NCI-H526 treated with DMSO at 0.1 percent for 48 hours (cell line): Measurements from ENCODE around the gene ARHGEF7.

Experiments
- DNase-seq: peaks from one replicate; lab custom pipeline; 2025; lab: John Stamatoyannopoulos, UW

The ARHGEF7 gene

GRCh38 chr13:111304041-111304544 lies 189.0 kb downstream of the ARHGEF7 start:
- DNase-seq: no peak

- DNase-seq: no peak
These were observed 189.6 kb downstream of the ARHGEF7 start for GRCh38 chr13:111304603-111305289.

- no peak for DNase-seq
These were observed 198.0 kb downstream of the ARHGEF7 start for GRCh38 chr13:111312944-111313590.

- DNase-seq: no peak
These were observed 198.9 kb downstream of the ARHGEF7 start for GRCh38 chr13:111313911-111314425.

GRCh38 chr13:111314852-111315251 lies 199.7 kb downstream of the ARHGEF7 start:
- no peak for DNase-seq

- DNase-seq: no peak
These were observed 200.4 kb downstream of the ARHGEF7 start for GRCh38 chr13:111315347-111315995.

- DNase-seq: no peak
These were observed 201.1 kb downstream of the ARHGEF7 start for GRCh38 chr13:111316161-111316730.

- no peak for DNase-seq
These were observed 202.0 kb downstream of the ARHGEF7 start for GRCh38 chr13:111317042-111317550.

GRCh38 chr13:111317571-111318345 lies 202.6 kb downstream of the ARHGEF7 start:
- no peak for DNase-seq

GRCh38 chr13:111318386-111318785 lies 203.3 kb downstream of the ARHGEF7 start:
- no peak for DNase-seq

GRCh38 chr13:111319521-111319920 lies 204.4 kb downstream of the ARHGEF7 start:
- no peak for DNase-seq

- DNase-seq: no peak
These were observed 205.1 kb downstream of the ARHGEF7 start, which contains the start of gene TEX29 for GRCh38 chr13:111319998-111320911. TSS of gene TEX29 (plus strand) at chr13:111320642. CDS start at chr13:111320891, 249 bp downstream.

GRCh38 chr13:111322001-111322915 lies 207.1 kb downstream of the ARHGEF7 start:
- DNase-seq: no peak

- DNase-seq: no peak
These were observed 207.8 kb downstream of the ARHGEF7 start for GRCh38 chr13:111322916-111323331.

- no peak for DNase-seq
These were observed 208.4 kb downstream of the ARHGEF7 start for GRCh38 chr13:111323549-111323948.

GRCh38 chr13:111323950-111324651 lies 209.0 kb downstream of the ARHGEF7 start:
- DNase-seq: no peak

- DNase-seq: no peak
These were observed 209.6 kb downstream of the ARHGEF7 start for GRCh38 chr13:111324736-111325135.

- no peak for DNase-seq
These were observed 210.2 kb downstream of the ARHGEF7 start for GRCh38 chr13:111325146-111325890.
